ENCODE data around the gene CISD1. TPM values are rescaled to one million over a fixed set of nuclear protein-coding genes. Genes with fewer than 3 reads are reported as not detected.

The CISD1 gene
- total RNA-seq, 2 experiments from 2014 or later, result 1.5 to 2.0 TPM

GRCh38 chr10:58307676-58308075 is 38.7 kb downstream of the CISD1 start:
- intact Hi-C loops (cut with DNase I, micrococcal nuclease), result loop anchor here in 1 of 2 experiments (10.0 kb wide), 1 partner anchor 207 kb away; the partner anchor contains the start of gene BICC1
- Histone ChIP-seq H3K36me3 (ENCODE audit: insufficient read depth, low read length) (no peaks in the 10 kb centered on the region), H3K27ac (ENCODE audit: low read depth in 1 of 2, low read length in 2 of 2) (no peak overlapping the region), H3K4me1 (ENCODE audit: insufficient read depth, low read length) (no peaks in the 10 kb centered on the region), H3K4me3 (ENCODE audit: low read length) (no peak overlapping the region), H3K9me3 (ENCODE audit: control insufficient read depth in 1 of 2, insufficient read depth in 1 of 2, low read length in 2 of 2) (no peaks in the 10 kb centered on the region), H3K27me3 (ENCODE audit: control insufficient read depth in 1 of 2, insufficient read depth in 2 of 2, low read length in 2 of 2) (peaks cover 3 to 14% of the 10 kb centered on the region in 2 experiments)
- DNase-seq (no peak), ATAC-seq (ENCODE audit: poor library complexity) (no peak)
- no peak overlapping the region for H3K4me3 Mint-ChIP-seq
- H3K27me3 Mint-ChIP-seq, result peaks cover 43% of the 10 kb centered on the region
- ChIA-PET CTCF (interaction anchor here (1.2 kb wide), 1 partner anchor 64 kb away, joined by 3 read pairs; no protein-coding TSS in a partner anchor), POLR2A (interaction anchor here (0.6 kb wide), 1 partner anchor 50 kb away, joined by 3 read pairs; no protein-coding TSS in a partner anchor)
- H3K9me3 Mint-ChIP-seq, result no peaks in the 10 kb centered on the region
- H3K4me1 Mint-ChIP-seq (ENCODE audit: low read depth), result no peaks in the 10 kb centered on the region
- no peaks in the 10 kb centered on the region for H3K36me3 Mint-ChIP-seq (ENCODE audit: low read depth)
- no peak for TF ChIP-seq CTCF (IDR thresholded peaks at IDR 0.05)
- H3K27ac Mint-ChIP-seq, result no peak overlapping the region

- no peak overlapping the region for H3K4me3 ChIP-seq (ENCODE audit: low read length)
- POLR2A ChIA-PET, result no interaction called here
Measured at GRCh38 chr10:58311026-58311425, 42.1 kb downstream of the CISD1 start.

GRCh38 chr10:58316874-58317273 is 47.9 kb downstream of the CISD1 start:
- Histone ChIP-seq H3K4me3 (ENCODE audit: low read length) (no peak overlapping the region), H3K27ac (ENCODE audit: low read depth in 1 of 2, low read length in 2 of 2) (no peak overlapping the region), H3K36me3 (ENCODE audit: insufficient read depth, low read length) (no peaks in the 10 kb centered on the region), H3K4me1 (ENCODE audit: insufficient read depth, low read length) (no peaks in the 10 kb centered on the region), H3K27me3 (ENCODE audit: control insufficient read depth in 1 of 2, insufficient read depth in 2 of 2, low read length in 2 of 2) (no peaks in the 10 kb centered on the region), H3K9me3 (ENCODE audit: control insufficient read depth in 1 of 2, insufficient read depth in 1 of 2, low read length in 2 of 2) (no peaks in the 10 kb centered on the region)
- Mint-ChIP-seq H3K27ac (no peak overlapping the region), H3K4me1 (ENCODE audit: low read depth) (no peaks in the 10 kb centered on the region), H3K27me3 (no peaks in the 10 kb centered on the region), H3K4me3 (no peak overlapping the region), H3K36me3 (ENCODE audit: low read depth) (no peaks in the 10 kb centered on the region), H3K9me3 (no peaks in the 10 kb centered on the region)
- ChIA-PET CTCF (no interaction called here), POLR2A (no interaction called here)
- TF ChIP-seq CTCF (IDR thresholded peaks at IDR 0.05), result no peak
- ATAC-seq (ENCODE audit: poor library complexity) (no peak), DNase-seq (no peak)
- intact Hi-C loops (cut with DNase I, micrococcal nuclease), result no loop called here

More at GRCh38 chr10:58311026-58311425, 42.1 kb downstream of the CISD1 start:
- DNase-seq (no peak), ATAC-seq (ENCODE audit: poor library complexity) (no peak)
- no peaks in the 10 kb centered on the region for H3K9me3 ChIP-seq (ENCODE audit: control insufficient read depth in 1 of 2, insufficient read depth in 1 of 2, low read length in 2 of 2)
- no peaks in the 10 kb centered on the region for H3K36me3 ChIP-seq (ENCODE audit: insufficient read depth, low read length)
- intact Hi-C loops (cut with DNase I, micrococcal nuclease), result no loop called here
- TF ChIP-seq CTCF (IDR thresholded peaks at IDR 0.05), result no peak
- H3K36me3 Mint-ChIP-seq (ENCODE audit: low read depth), result no peaks in the 10 kb centered on the region
- H3K4me1 Mint-ChIP-seq (ENCODE audit: low read depth), result no peaks in the 10 kb centered on the region
- peaks cover 34% of the 10 kb centered on the region for H3K27me3 Mint-ChIP-seq
- H3K9me3 Mint-ChIP-seq, result no peaks in the 10 kb centered on the region
- no peak overlapping the region for H3K27ac ChIP-seq (ENCODE audit: low read depth in 1 of 2, low read length in 2 of 2)
- CTCF ChIA-PET, result no interaction called here
- H3K4me1 ChIP-seq (ENCODE audit: insufficient read depth, low read length), result no peaks in the 10 kb centered on the region
- H3K4me3 Mint-ChIP-seq, result no peak overlapping the region
- H3K27me3 ChIP-seq (ENCODE audit: control insufficient read depth in 1 of 2, insufficient read depth in 2 of 2, low read length in 2 of 2), result peaks cover 3 to 5% of the 10 kb centered on the region in 2 experiments
- H3K27ac Mint-ChIP-seq, result no peak overlapping the region
